ENCODE results near the gene EFNB2.

DNA sequence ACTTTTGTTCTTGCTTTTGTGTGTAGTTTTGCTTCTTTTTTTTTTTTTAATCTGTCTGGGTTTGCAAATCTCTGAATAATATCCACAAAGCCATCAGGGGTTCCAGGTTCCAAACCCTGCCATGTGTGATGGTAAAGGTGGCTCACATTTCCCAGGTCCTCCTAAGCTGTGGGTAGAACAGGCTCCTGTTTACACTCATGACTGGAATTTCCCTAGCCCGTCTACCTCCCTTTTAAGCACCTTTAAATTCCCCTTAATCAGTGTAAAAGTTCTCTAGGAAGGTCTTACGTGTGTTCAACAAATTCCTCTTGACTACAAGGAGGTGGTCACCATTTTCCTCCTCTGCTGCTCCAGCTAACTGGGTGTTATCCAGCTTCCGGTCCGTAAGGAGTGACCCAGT lies 62.8 kb downstream of the EFNB2 start:
- TF ChIP-seq ZNF121 (CRISPR knock-in tag; IDR thresholded peaks at IDR 0.05) = no peak
- no peak for TF ChIP-seq CTCF (IDR thresholded peaks at IDR 0.05)
- TF ChIP-seq, protein P1, sequence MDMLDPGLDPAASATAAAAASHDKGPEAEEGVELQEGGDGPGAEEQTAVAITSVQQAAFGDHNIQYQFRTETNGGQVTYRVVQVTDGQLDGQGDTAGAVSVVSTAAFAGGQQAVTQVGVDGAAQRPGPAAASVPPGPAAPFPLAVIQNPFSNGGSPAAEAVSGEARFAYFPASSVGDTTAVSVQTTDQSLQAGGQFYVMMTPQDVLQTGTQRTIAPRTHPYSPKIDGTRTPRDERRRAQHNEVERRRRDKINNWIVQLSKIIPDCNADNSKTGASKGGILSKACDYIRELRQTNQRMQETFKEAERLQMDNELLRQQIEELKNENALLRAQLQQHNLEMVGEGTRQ (CRISPR knock-in tag; IDR thresholded peaks at IDR 0.05) = no peak
- TF ChIP-seq E2F5 (CRISPR knock-in tag; IDR thresholded peaks at IDR 0.05) = no peak
- TF ChIP-seq, protein P2, sequence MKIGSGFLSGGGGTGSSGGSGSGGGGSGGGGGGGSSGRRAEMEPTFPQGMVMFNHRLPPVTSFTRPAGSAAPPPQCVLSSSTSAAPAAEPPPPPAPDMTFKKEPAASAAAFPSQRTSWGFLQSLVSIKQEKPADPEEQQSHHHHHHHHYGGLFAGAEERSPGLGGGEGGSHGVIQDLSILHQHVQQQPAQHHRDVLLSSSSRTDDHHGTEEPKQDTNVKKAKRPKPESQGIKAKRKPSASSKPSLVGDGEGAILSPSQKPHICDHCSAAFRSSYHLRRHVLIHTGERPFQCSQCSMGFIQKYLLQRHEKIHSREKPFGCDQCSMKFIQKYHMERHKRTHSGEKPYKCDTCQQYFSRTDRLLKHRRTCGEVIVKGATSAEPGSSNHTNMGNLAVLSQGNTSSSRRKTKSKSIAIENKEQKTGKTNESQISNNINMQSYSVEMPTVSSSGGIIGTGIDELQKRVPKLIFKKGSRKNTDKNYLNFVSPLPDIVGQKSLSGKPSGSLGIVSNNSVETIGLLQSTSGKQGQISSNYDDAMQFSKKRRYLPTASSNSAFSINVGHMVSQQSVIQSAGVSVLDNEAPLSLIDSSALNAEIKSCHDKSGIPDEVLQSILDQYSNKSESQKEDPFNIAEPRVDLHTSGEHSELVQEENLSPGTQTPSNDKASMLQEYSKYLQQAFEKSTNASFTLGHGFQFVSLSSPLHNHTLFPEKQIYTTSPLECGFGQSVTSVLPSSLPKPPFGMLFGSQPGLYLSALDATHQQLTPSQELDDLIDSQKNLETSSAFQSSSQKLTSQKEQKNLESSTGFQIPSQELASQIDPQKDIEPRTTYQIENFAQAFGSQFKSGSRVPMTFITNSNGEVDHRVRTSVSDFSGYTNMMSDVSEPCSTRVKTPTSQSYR (CRISPR knock-in tag; IDR thresholded peaks at IDR 0.05) = no peak
- no peak for TF ChIP-seq ZBTB21 (CRISPR knock-in tag; IDR thresholded peaks at IDR 0.05; ENCODE audit: borderline replicate concordance)
- no peak for TF ChIP-seq GABPB1 (CRISPR knock-in tag; IDR thresholded peaks at IDR 0.05)
- TF ChIP-seq, protein P3, sequence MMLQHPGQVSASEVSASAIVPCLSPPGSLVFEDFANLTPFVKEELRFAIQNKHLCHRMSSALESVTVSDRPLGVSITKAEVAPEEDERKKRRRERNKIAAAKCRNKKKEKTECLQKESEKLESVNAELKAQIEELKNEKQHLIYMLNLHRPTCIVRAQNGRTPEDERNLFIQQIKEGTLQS (CRISPR knock-in tag; conservative IDR thresholded peaks at IDR 0.05) = no peak
- no peak for TF ChIP-seq SMAD4 (CRISPR knock-in tag; IDR thresholded peaks at IDR 0.05)
- no peak for TF ChIP-seq MYBL2 (CRISPR knock-in tag; IDR thresholded peaks at IDR 0.05)
- no peak for TF ChIP-seq NR3C1 (CRISPR knock-in tag; conservative IDR thresholded peaks at IDR 0.05; ENCODE audit: low read depth)
- TF ChIP-seq, protein P4, sequence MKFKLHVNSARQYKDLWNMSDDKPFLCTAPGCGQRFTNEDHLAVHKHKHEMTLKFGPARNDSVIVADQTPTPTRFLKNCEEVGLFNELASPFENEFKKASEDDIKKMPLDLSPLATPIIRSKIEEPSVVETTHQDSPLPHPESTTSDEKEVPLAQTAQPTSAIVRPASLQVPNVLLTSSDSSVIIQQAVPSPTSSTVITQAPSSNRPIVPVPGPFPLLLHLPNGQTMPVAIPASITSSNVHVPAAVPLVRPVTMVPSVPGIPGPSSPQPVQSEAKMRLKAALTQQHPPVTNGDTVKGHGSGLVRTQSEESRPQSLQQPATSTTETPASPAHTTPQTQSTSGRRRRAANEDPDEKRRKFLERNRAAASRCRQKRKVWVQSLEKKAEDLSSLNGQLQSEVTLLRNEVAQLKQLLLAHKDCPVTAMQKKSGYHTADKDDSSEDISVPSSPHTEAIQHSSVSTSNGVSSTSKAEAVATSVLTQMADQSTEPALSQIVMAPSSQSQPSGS (CRISPR knock-in tag; IDR thresholded peaks at IDR 0.05; ENCODE audit: borderline replicate concordance, low read depth) = no peak

Data from WTC11 (cell line).